Measurements from ENCODE around the gene SH3BP5.

The SH3BP5 gene

DNA sequence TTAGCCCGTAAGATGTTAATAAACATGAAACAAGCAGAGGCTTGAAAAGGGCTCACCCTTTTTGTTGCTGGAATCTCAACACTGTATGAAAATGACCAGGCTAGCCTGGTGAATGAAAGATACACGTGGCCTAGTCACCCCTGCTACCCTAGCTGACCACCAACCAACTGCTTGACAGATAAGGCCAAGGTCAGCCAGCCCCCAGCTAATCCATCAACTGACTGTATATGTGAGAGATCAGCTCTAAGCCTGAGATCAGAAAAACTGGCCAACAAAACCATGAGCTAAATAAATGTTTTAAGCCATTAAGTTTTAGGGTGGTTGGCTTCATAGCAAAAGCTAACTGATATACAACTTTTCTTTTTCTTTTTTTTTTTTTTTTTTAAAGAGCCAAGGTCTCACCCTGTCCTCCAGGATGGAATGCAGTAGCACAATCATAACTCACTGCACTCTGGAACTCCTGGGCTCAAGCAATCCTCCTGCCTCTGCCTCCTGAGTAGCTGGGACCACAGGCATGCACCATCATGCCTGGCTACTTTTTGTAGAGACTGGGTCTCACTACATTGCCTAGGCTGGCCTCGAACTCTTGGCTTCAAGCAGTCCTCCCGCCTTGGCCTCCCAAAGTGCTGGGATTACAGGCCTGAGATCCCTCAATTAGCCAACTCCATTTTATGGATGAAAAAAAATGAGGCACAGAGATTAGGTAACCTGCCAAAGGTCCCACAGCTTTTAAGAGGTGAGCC lies 34.6 kb downstream of the SH3BP5 start:
- DNase-seq (ENCODE audit: low spot score), result no peak

DNA sequence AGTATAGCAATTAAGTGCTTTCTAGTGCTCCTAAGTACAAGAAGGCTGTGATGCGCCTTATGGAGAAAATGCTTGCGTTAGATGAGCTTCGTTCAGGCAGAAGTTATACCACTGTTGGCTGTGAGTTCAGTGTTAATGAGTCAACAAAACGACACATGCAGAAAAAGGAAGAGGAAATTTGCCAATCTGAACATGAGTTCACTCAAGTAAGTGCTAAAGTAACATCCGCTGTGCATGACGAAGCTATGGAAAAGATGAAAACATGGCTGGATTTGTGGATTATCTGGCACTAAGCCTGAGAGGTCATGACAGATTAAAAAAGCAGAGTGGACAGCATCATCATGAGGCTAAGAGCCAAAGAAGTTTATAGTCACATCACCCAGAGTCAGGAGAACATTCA lies 36.9 kb downstream of the SH3BP5 start:
- no peak for DNase-seq (ENCODE audit: low spot score)

- no peak for DNase-seq (ENCODE audit: low spot score)
Observed at GRCh38 chr3:15294929-15295328, 37.5 kb downstream of the SH3BP5 start.

DNA sequence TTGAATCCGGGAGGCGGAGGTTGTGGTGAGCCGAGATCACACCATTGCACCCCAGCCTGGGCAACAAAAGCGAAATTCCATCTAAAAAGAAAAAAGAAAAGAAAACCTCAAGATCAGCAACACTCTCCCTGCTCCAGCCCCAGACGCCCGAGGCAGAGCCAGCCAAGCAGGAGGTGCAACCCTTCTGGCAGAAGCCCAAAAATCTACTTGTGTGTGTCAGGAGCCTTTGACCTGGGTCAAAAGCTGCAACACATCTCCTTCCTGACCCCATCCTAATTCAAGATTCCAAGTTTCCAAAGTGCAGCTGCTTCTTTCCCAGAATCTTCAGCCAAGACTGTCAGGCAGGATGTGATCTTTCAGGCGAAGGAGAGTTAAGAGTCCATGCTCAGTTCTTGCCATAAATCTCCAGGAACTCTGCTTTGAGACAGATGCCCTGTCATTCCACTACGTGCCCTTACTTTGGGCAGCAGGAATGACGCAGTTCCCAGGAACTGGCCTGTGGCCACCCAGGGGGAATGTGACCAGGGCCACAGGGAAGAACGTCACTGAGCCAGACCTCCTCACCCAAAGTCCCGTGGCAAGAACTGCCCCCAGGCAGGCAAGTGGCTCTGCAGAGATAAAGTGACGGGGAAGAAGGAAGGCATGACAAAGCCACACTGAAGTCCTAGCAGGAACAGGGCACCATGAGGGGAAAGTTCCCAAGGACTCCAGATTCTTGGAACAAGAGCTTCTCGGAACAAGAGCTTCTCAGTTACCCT lies 39.4 kb downstream of the SH3BP5 start:
- no peak for DNase-seq (ENCODE audit: low spot score)

- DNase-seq (ENCODE audit: low spot score), result no peak
Observed at GRCh38 chr3:15291589-15292541, 40.5 kb downstream of the SH3BP5 start.

DNA sequence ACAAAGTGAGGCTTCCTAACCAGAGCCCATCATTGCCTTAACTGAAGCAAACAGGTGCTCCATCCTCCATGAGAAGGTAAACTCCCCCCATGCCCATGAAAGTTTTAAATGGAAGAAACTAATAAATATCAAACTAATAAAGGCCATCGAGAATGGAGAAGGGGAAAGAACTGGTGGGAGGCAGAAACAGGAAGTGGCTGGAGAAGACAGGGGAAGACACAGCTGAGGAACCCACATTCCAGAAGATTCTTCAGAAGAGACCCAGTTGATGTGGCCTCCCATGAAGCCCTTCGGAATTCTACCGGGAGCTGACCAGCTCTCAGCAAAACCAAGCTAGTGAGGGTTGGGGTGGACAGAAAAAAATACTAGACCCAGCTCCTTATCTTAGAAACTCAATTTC lies 41.6 kb downstream of the SH3BP5 start:
- DNase-seq (ENCODE audit: low spot score), result no peak

DNA sequence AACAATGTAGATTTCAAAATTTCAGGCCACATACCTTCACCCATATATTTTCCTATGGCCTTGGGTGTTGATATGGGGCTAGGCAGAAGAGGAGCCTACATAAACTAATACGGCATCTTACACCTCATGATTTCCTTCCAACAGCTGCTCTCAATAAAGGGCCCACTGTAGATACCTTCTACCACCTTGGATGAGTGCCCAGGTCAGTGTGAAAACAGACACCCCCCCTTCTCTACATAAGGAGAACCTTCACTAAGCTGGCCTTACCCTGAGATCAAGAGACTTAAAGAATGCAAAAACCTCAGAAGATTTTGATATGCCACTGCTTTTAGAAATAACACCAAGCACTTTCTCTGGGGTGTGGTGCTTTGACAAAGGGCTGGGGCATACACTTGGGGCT lies 42.7 kb downstream of the SH3BP5 start:
- DNase-seq (ENCODE audit: low spot score), result no peak

DNA sequence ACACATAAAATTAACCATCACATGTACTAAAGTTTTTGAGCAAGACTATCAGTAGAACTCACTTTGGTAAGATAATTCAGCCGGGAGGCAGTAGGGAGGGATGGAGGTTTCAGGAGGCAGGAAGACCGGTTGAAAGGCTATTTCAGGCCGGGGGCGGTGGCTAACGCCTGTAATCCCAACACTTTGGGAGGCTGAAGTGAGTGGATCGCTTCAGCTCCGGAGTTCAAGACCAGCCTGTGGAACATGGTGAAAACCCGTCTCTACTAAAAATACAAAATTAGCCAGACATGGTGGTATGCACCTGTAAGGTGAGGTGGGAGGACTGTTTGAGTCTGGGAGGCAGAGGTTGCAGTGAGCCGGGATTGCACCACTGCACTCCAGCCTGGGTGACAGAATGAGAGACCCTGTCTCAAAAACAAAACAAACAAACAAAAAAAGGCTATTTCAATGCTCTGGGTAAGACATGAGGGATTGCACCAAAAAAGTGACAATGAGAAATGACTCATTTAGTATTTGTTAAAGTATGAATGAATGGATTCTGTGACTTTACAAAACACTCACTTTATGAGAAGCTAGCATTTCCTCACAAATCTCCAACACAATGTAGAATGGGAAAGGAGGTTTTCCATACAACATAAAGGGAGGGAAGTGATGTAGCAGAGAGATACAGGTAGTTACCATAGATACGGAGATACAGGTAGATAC lies 43.9 kb downstream of the SH3BP5 start:
- no peak for DNase-seq (ENCODE audit: low spot score)

GRCh38 chr3:15287565-15288330 lies 44.6 kb downstream of the SH3BP5 start:
- no peak for DNase-seq (ENCODE audit: low spot score)

DNA sequence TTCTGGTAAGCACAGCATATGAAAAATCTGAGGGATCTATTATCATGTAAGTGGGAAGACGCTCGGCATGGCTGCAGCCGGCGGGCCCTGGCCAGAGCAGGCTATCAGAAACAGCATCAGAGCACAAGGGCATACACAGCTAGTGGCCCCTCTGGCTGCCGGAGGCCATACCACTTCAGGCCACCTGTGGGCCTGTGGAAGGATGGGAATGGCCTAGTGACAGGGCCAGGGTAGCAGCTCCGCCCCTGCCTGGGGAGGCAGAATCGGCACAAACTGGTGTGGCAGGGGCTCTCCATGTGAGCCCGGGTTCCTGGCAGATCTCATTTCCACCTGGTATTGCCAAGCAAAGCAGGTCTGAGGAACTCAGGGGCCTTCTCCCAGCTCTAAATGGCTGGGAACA lies 46.4 kb downstream of the SH3BP5 start:
- DNase-seq (ENCODE audit: low spot score), result no peak

- DNase-seq (ENCODE audit: low spot score), result no peak
Observed at GRCh38 chr3:15284121-15284889, 48.1 kb downstream of the SH3BP5 start.

DNA sequence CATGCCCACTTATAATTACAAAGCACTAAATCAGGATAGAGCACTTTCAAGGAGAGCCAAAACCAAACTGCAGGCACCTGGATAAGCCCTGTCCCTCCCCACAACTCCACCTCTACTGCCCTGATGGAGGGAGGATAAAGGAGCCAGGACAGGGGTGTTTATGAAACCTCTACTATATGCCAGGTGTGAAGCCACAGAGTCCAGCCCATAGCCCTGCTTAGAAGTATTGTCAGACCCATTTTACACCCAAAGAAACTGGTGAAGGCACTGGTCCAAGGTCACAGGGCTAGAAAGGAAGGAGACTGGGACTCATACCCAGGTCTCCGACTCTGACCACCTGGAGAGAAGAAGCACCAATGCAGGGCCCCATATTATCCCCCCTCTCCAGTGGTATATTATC lies 48.7 kb downstream of the SH3BP5 start:
- no peak for DNase-seq (ENCODE audit: low spot score)

DNA sequence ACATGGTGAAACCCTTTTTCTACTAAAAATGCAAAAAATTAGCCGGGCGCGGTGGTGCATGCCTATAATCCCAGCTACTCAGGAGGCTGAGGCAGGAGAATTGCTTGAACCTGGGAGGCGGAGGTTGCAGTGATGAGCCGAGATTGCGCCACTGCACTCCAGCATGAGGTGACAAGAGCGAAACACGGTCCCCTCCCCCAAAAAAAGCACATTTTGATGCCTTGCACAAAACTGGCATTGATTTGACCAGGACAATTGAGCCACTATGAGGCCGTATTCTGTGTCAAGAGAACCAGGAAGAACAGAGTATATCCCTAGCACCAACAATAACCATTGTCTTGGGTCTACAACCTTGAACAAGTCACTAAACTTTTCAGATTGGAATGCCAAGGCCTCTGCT lies 50.6 kb downstream of the SH3BP5 start:
- DNase-seq (ENCODE audit: low spot score), result no peak

DNA sequence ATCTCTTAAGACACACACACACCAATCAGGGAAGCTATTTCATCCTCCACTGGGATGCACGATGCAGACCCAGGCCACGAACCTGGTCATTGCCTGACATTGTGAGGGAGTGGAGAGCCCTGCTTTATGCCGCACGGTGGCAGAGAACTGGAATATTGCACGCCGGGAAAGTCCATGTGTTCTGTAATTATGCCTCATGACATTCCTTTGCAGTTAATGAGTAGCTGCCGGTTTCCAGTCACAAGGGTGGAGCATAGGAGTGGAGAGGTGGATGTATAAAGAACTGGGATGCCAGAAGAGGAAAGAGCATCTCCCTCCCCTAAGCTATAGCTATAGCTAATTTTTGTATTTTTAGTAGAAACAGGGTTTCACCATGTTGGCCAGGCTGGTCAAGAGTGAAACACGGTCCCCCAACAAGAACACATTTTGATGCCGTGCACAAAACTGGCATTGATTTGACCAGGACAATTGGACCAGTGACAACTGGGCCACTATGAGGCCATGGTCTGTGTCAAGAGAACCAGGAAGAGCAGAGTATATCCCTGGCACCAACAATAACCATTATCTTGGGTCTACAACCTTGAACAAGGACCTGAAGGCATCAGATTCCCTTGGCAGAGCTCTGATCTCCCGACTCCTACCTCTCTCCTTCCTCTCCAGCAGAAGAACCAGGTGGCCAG lies 51.4 kb downstream of the SH3BP5 start:
- DNase-seq (ENCODE audit: low spot score), result peak; percentile 72

DNA sequence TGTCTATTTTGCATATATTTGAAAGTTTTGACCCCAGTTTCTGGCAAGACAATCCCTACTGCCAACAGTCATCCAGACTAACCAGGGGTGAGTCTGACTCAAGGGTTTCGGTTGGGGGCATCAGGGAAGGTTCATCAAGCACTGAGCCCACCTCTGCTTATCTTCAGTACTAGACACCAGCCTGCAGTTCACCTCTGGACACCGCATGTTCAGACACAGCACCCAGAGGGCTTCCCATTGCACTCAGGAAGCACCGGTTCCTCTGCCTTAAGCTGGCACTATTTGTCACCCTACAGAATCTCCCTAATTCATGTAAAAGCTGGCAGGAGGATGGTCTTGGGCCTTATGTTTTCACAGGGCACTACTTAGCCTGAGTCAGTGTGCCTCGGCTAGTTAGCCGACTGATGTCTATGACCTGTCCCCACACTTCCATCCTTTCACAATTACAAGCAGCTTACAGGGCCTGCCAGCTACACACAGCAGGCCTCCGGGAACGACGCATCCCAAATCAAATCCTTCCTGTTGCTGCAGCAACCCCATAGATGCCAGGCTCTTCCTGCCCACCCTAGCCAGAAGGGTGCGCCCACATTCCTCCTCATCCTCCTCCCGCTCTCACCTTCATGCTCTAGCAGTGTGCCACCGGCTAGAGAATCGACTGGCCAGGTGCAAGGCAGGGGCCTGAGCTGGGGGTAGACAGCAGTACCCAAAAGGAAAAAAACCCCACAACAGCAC lies 52.5 kb downstream of the SH3BP5 start:
- DNase-seq (ENCODE audit: low spot score), result no peak

DNA sequence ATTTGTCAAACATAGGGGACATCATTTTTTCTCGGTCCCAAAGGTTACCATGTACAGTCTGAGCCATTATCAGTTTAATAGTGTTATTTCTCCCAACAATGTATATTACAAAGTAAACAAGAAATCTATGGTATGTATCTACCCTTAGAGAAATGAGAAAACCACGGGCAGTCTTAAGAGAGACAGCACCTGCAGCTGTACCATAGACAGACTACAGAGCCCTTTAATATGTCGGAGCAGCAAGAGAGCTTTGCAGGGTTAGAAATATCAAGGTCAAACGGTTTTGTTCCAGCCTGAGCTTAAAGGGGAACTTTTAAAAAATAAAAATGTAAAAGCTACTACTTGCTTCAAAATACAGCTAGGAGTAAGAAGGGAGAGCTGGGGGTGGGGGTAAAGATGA lies 53.2 kb downstream of the SH3BP5 start:
- no peak for DNase-seq (ENCODE audit: low spot score)

DNA sequence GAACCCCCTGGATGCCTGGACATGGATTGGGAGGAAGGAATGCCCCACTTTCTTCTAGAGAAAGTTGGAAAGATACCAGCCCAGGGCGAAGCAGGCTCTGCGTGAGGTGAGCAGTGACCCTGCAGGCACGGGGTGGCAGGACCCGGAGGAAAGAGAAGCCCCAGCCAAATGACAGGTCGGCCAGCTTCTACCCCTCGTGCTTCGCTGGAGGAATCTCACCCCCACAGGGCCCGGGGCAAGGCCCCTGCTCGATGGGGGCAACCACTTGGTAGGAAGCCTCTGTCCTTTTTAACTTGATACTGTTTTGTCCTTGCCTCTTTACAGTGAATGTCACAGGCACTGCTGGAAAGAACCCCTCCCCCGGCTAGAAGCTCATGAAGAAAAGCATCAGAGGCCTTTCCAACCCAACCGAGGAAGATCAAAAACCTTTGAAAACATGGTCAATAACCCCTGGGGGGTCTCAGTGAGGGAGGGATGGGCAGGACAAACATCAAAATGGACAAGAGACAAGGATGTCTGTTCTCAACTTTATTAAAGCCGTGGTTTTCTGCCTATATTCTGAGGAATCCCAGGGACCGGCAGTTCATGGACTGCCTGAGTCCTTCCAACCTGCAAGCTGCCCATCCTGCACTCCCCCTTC lies 54.4 kb downstream of the SH3BP5 start:
- no peak for DNase-seq (ENCODE audit: low spot score)

- DNase-seq (ENCODE audit: low spot score), result no peak
Observed at GRCh38 chr3:15276028-15276724, 56.2 kb downstream of the SH3BP5 start.
